Breast epithelium (tissue), 3 donors: Measurements from ENCODE around the gene GAS7.

Source experiments
- POLR2A ChIP-seq: fragments of 450-650 bp; IDR thresholded peaks from one replicate; pipeline ENCODE4 v1.6.1; 2016; ENCODE audit warnings: antibody characterized with exemption, mild to moderate bottlenecking, moderate library complexity
- TF ChIP-seq, protein P1 (sequence below), 3 donors: fragments of 450-650 bp; IDR thresholded peaks; one replicate each; pipeline ENCODE4 v1.5.1; 2016 to 2017; ENCODE audit warnings: antibody characterized with exemption in 3 of 3, mild to moderate bottlenecking in 3 of 3, moderate library complexity in 3 of 3

DNA sequence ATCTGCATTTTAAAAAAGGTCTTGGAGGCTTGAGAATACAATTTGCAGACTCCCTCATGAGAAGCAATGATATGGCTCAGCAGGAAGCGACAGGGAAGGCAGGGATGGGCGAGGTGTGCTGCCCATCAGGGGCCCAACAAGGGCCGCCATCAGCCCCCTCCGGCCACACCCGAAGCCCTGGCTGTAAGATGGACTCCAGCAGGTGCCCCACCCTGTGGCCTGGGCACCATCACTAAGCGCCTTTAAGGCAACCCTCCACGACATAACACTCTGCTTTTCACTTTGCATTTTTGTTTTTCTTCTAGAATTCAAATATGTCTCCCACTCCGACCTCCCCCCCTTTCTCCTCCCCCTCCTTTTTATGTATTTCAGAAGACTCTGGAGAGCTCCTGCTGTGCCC is 241.2 kb downstream of the GAS7 start:
- TF ChIP-seq, protein P1, sequence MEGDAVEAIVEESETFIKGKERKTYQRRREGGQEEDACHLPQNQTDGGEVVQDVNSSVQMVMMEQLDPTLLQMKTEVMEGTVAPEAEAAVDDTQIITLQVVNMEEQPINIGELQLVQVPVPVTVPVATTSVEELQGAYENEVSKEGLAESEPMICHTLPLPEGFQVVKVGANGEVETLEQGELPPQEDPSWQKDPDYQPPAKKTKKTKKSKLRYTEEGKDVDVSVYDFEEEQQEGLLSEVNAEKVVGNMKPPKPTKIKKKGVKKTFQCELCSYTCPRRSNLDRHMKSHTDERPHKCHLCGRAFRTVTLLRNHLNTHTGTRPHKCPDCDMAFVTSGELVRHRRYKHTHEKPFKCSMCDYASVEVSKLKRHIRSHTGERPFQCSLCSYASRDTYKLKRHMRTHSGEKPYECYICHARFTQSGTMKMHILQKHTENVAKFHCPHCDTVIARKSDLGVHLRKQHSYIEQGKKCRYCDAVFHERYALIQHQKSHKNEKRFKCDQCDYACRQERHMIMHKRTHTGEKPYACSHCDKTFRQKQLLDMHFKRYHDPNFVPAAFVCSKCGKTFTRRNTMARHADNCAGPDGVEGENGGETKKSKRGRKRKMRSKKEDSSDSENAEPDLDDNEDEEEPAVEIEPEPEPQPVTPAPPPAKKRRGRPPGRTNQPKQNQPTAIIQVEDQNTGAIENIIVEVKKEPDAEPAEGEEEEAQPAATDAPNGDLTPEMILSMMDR (IDR thresholded peaks at IDR 0.05), result no peak
- no peak for TF ChIP-seq POLR2A
